Superior temporal gyrus (tissue), 1 donor: ENCODE measurements around the gene RNU7-1.

ENCODE experiments used
- DNase-seq: peaks from one replicate; pipeline ENCODE4 v3.0.0-alpha.2; 2016; ENCODE audit errors: extremely low spot score

The RNU7-1 gene

GRCh38 chr12:6917491-6918231 lies 26.0 kb upstream of the RNU7-1 start:
- DNase-seq: no peak

- DNase-seq: no peak
Measured at GRCh38 chr12:6919588-6919987, 24.0 kb upstream of the RNU7-1 start.

GRCh38 chr12:6921539-6921938 lies 22.1 kb upstream of the RNU7-1 start:
- no peak for DNase-seq

- DNase-seq: no peak
Measured at GRCh38 chr12:6921996-6922946, 21.3 kb upstream of the RNU7-1 start.

- DNase-seq: no peak
Measured at GRCh38 chr12:6923003-6923732, 20.4 kb upstream of the RNU7-1 start.

GRCh38 chr12:6923851-6924250 lies 19.8 kb upstream of the RNU7-1 start:
- no peak for DNase-seq

GRCh38 chr12:6925239-6925539 lies 18.4 kb upstream of the RNU7-1 start:
- DNase-seq: peak; percentile 33

- DNase-seq: peak; percentile 75
Measured at GRCh38 chr12:6925540-6926279, 17.9 kb upstream of the RNU7-1 start.

- peak; percentile 76 for DNase-seq
Measured at GRCh38 chr12:6927379-6928021, 16.1 kb upstream of the RNU7-1 start, which contains the start of gene ATN1. ATN1 (plus strand) TSS chr12:6927959; CDS start chr12:6934002, 6,043 bp downstream.

- no peak for DNase-seq
Measured at GRCh38 chr12:6928022-6928702, 15.5 kb upstream of the RNU7-1 start.

GRCh38 chr12:6928703-6929407 lies 14.8 kb upstream of the RNU7-1 start:
- no peak for DNase-seq

- no peak for DNase-seq
Measured at GRCh38 chr12:6929466-6930452, 13.9 kb upstream of the RNU7-1 start.

- DNase-seq: no peak
Measured at GRCh38 chr12:6932766-6933165, 10.8 kb upstream of the RNU7-1 start.

- no peak for DNase-seq
Measured at GRCh38 chr12:6934110-6934509, 9.5 kb upstream of the RNU7-1 start.

GRCh38 chr12:6935371-6936193 lies 8.0 kb upstream of the RNU7-1 start:
- DNase-seq: no peak

GRCh38 chr12:6936194-6936635 lies 7.4 kb upstream of the RNU7-1 start:
- DNase-seq: no peak

- no peak for DNase-seq
Measured at GRCh38 chr12:6936636-6937480, 6.8 kb upstream of the RNU7-1 start.
